ENCODE measurements around the gene INSYN2B.

DNA sequence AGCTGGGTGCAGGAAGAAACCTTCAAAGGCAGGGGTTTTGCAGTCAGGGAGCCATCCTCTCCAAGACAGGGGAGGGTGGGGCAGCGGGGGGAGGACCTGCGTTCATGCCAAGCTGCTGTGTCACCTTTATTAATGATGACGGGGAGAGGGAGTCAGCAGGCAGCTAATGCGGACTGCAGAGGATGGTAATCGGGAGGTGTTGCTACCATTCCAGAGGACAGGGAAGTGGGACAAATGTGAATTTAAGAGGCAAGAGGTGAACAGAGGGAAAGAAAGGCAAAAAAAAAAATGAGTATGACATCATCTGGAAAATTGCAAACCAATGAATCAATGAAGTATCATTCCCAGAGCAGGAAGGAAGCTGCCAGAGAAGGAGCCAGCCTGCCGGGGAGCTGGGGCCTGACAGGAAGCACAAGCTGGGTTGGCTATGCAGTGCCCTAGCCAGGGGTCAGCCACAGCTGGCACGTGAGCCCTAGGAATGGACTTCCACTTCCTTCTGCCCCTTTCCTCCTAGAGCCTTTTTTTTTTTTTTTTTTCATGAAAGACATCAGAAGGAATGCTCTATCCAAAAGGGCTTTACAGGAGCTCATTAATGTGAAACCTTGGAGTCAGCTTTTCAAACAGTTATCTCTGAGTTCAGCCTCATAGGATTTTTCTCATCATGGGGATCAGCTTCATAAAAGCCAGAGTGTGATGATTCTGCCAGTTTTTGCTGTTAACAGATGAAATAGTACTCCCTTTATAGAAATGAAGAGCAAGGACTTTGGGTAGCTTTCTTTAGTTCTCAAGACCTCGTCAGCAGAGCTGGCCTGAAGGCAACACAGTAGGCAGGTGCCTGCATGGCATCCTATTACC, 9.2 kb downstream of the INSYN2B start:
- TF ChIP-seq POLR2A (IDR thresholded peaks at IDR 0.05) = no peak
- TF ChIP-seq CTCF (IDR thresholded peaks at IDR 0.05) = no peak

Data from adrenal gland (tissue), 5 donors.